ENCODE results near the gene DPEP1. TPM values are rescaled to one million over a fixed set of nuclear protein-coding genes. Genes with fewer than 3 reads are reported as not detected.
"Not testable (repeated sequence)": the region's sequence is repeated elsewhere in the genome, so short reads cannot be mapped to it uniquely, and the experiment has no call there.

Gene DPEP1
- total RNA-seq, 1 donor from 2014 or later = not detected

DNA sequence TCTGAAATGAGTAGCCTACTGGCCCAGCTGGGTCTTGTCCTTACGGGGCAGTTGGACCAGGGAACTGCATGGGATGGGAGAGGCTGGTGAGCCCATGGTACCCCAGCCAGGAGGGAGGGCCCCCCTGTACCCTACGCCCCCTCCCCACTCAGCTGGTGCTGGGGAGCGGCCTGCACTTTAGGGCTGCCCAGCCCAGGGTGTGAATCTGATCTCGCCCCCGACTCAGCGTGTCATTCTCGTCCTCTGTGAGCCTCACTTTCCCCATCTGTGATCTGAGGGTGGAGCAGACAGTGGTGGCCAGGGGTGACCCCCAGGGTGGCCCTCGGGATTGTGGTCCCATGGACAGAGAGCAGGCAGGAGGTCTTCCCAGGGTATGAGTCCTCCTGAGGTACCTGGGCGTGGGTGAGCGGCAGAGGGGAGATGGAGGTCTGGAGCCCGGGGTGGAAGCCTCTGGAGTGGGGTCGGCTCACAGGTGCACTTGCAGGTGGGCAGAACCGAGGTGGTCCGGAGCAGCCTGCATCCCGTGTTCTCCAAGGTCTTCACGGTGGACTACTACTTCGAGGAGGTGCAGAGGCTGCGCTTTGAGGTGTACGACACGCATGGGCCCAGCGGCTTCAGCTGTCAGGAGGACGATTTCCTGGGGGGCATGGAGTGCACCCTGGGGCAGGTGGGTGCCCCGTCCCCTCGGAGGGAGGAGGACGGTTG lies 36.2 kb upstream of the DPEP1 start:
- peak; percentile 3 for ATAC-seq

DNA sequence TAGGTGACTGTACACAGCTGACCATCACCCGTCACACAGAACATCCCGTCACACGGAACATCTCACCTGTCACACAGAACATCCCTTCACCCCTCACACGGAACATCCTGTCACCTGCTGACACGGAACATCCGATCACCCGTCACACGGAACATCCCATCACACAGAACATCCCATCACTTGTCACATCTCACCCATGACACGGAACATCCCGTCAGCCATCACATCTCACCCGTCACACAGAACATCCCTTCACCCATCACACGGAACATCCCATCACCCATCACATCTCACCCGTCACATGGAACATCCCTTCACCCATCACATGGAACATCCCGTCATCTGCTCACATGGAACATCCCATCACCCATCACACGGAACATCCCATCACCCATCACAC lies 34.1 kb upstream of the DPEP1 start:
- no peak for ATAC-seq

GRCh38 chr16:89581045-89581695 lies 32.3 kb upstream of the DPEP1 start:
- no peak for ATAC-seq

DNA sequence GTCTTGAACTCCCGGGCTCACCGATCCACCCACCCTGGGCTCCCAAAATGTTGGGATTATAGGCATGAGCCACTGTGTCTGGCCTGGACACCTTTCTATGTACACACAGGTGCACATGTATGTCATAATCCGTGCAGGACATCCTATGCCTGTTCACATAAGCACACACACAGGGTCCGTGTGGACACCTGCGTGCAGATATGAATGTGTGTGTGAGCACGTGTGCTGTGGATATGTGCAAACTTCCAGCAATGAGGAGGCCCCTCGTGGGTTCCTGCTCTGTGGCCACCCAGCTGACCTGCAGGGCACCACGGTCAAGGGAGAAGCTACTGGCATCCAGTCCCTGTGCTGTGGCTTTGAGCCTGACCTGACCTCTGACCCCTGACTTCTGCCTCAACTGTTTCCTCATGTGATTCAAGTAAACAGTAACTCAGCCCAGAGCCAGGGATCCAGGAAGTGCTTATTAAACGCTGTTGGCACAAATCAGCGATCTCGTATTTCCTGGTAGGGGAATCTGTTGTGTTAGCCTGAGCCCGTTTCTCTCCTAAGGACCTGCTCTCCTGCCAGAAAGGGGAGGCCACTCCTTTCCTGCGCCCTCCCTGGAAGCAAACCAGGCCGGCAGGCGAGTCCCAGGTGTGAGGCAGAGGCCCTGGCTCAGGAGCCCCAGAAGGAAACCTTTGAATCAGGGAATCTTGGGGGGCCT lies 31.4 kb upstream of the DPEP1 start:
- peak; percentile 76 for ATAC-seq

GRCh38 chr16:89582614-89583196 lies 30.7 kb upstream of the DPEP1 start:
- ATAC-seq = no peak

DNA sequence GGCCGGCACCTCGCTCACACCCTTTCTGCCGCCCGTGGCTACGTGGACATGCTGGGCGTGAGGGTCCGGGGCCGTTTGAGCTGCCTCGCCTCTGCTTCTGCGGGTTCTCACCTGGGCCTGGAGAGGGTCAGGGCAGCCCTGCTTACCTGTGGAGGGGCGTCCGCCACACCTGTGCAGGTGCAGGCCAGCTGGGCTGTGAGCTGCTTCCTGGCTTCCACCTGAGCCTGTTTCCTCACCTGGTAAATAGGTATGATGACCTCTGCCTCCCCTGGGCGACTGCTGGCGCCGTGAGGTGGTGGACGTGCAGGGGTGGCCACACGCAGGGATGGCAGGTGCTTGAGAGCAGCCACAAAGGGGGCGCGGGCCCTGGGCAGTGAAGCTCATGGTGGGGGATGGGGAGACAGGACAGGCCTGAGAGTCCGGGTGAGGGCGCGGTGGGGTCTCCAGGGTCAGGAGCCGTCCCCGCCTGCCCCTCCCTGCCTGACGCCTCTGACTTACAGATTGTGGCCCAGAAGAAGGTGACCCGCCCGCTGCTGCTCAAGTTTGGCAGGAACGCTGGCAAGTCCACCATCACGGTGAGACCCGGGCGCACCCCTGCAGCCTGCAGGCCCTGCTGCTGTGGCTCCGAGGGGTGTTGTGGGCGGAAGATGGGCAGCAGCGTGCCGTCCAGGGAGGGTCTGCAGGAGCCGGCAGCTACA lies 30.1 kb upstream of the DPEP1 start:
- ATAC-seq = no peak

GRCh38 chr16:89583895-89584644 lies 29.4 kb upstream of the DPEP1 start:
- no peak for ATAC-seq

DNA sequence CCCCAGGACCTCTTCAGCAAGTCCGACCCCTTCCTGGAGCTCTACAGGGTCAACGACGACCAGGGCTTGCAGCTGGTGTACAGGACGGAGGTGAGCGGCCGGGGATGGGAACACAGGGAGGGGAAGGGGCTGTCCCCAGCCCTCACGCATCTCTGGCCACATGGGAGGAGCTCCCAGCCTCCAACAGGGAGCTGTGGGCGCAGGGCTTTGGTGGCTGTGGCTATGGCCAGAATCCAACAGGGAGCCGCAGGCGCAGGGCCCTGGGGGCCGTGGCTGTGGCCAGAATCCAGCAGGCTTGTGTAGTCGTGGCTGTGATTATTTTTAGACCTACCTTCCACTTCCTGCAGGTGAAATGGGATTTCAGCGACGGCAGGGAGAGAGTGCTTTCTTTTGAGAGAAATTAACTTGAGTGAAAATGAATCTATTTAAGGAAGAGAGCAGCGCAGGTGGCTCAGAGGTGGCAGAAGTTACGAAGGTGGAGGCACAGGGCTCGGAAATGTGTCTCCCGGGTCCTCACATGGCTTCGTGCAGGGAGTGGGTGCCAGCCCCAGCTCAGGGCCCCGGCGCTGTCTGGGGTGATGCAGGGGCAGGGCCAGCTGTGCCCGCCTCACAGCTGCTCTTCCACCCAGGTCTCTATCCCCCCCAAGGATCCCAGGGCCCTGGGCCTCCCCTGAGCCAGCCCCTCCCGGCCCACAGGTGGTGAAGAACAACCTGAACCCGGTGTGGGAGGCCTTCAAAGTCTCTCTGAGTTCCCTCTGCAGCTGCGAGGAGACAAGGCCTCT lies 28.5 kb upstream of the DPEP1 start:
- ATAC-seq = no peak

GRCh38 chr16:89586218-89586617 lies 27.2 kb upstream of the DPEP1 start:
- ATAC-seq = no peak

GRCh38 chr16:89586853-89587252 lies 26.6 kb upstream of the DPEP1 start:
- no peak for ATAC-seq

DNA sequence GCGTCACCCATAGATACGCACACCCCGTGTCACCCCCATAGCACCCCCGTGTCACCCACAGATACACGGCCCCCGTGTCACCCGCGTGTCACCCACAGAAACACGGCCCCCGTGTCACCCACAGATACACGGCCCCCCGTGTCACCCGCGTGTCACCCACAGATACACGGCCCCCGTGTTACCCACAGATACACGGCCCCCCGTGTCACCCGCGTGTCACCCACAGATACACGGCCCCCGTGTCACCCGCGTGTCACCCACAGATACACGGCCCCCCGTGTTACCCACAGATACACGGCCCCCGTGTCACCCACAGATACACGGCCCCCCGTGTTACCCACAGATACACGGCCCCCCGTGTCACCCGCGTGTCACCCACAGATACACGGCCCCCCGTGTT lies 25.8 kb upstream of the DPEP1 start:
- not testable (repeated sequence) for ATAC-seq

DNA sequence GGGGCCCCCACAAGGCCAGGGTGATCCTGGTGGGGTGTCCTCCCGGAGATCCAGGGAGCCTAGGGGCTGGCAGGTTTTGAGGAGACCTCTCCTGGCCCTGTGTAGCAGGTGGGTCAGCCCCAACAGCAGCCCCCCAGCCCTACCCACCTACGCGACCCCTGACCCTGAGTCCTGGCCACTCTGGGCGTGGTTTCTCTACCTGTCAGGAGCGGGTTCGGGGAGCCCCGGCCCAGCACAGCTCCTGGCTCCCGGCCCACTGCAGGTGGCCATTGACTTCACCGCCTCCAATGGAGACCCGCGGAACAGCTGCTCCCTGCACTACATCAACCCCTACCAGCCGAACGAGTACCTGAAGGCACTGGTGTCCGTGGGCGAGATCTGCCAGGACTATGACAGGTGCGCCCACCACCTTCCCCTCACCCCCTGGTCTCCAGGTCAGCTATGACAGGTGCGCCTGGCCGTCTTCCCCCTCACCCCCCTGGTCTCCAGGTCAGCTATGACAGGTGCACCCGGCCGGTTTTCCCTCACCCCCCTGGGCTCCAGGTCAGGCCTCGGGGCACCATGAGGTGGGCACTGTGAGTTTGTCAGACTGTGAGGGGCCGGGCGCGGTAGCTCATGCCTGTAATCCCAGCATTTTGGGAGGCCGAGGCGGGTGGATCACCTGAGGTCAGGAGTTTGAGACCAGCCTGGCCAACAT lies 24.9 kb upstream of the DPEP1 start:
- peak; percentile 4 for ATAC-seq

- no peak for ATAC-seq
Observed at GRCh38 chr16:89589241-89589926, 24.1 kb upstream of the DPEP1 start.

- no peak for ATAC-seq
Observed at GRCh38 chr16:89593841-89594240, 19.6 kb upstream of the DPEP1 start.

- ATAC-seq = no peak
Observed at GRCh38 chr16:89595330-89596060, 17.9 kb upstream of the DPEP1 start.

DNA sequence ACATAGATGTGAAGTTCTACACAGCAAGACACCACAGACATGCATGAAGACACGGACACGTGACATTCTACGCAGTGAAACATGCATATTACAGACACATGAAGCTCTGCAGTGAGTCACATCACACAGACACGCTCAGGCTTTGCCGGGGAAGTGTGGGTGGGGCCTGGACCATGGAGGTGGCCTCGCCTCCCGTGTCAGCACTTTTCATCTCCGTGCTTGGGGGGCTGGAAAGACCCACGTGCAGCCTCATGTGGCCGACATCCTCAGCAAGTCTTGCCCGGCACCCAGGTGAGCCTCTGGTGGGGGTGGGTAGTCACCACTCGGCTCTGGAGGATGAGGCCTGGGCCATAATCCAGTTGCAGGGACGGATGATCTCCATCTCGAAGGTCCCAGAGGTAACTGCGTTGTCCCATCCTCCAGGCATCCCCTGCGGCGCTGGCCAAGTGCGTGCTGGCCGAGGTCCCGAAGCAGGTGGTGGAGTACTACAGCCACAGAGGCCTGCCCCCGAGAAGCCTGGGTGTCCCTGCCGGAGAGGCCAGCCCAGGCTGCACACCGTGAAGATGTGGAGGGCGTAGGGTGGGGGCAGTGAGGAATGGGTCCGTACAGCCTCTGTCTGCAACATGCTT lies 17.3 kb upstream of the DPEP1 start:
- ATAC-seq = no peak

DNA sequence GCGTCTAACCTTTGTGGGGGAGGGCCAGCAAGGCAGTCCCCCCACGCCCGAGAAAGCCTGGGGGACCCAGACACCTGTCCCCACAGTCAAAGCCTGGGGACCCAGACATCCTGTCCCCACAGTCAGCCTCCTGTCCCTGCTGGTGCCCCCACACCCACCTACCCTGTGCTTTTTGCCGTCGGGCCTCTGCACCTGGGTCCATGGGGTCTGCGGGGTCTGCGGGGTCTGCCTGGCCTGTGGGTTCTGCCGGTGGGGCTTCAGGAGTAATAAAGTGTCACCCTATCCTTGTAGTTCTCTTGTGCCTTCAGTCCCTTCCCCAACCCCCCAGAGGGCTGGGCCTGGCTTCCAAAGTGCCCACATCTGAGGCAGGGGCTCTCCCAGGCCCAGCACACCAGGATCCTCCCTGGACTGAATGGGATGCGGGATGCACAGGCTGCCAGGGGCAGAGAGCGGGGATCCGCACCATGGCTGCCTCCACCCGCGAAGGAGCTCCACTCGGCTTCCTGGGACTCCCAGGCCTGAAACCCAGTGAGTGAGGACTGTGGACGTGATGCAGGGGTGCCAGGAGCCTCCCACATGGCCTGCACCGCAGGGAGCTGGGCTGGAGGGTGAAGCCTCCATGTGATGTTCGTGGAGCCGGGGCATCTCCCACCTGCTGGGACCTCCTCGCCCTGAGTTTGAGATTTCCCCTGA lies 16.3 kb upstream of the DPEP1 start:
- ATAC-seq = no peak

DNA sequence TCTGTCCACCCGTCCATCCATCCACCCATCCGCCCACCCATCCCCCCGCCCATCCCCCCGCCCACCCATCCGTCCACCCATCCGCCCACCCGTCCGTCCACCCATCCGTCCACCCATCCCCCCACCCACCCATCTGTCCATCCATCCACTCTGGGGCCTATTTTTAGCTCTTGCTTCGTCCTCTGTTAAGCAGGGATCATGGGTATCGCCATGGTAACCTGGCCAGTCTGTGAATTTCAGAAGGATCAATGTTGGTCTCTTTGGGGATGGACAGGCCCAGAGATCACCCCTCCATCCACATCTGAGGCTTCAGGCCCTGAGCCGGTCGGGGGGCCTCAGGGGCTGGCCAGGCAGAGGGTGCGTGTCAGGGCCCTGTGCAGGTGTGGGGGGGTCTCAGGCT lies 15.2 kb upstream of the DPEP1 start:
- ATAC-seq = no peak

Measured in esophagus mucosa (tissue), 1 donor.